ENCODE measurements around the gene LYRM1. TPM values are rescaled to one million over a fixed set of nuclear protein-coding genes. Genes with fewer than 3 reads are reported as not detected.

The LYRM1 gene
- total and polyA plus RNA-seq, 2 experiments from 2014 or later = 18.7 to 24.8 TPM

GRCh38 chr16:20850981-20851380, 49.6 kb upstream of the LYRM1 start:
- no peaks in the 10 kb centered on the region for H3K36me3 ChIP-seq (ENCODE audit: insufficient read depth)
- Mint-ChIP-seq H3K9me3 (no peaks in the 10 kb centered on the region), H3K27me3 (ENCODE audit: insufficient read depth, low read depth, poor library complexity) (peaks cover 2% of the 10 kb centered on the region), H3K4me3 (no peak overlapping the region), H3K27ac (peak overlapping the region; percentile 6; the same call in 1 of the 2 replicates), H3K4me1 (peaks cover 7% of the 10 kb centered on the region), H3K36me3 (ENCODE audit: low read depth) (no peaks in the 10 kb centered on the region; the same call in 2 of the 3 replicates)
- no peaks in the 10 kb centered on the region for H4K20me1 ChIP-seq (replicated peaks; ENCODE audit: insufficient read depth)
- no peak for ATAC-seq
- no peaks in the 10 kb centered on the region for H3K27me3 ChIP-seq (ENCODE audit: insufficient read depth)
- H3K27ac ChIP-seq (ENCODE audit: low read depth) = peak overlapping the region; percentile 42
- H3F3A ChIP-seq (replicated peaks; ENCODE audit: low read depth) = no peaks in the 10 kb centered on the region
- no peak for DNase-seq (ENCODE audit: low spot score)
- no peak overlapping the region for H2AFZ ChIP-seq
- no peak overlapping the region for H3K4me3 ChIP-seq
- TF ChIP-seq ZNF331 (CRISPR knock-in tag; IDR thresholded peaks at IDR 0.05; ENCODE audit: low read depth) = no peak
- no peak for TF ChIP-seq JUNB (IDR thresholded peaks at IDR 0.05; ENCODE audit: unreplicated experiment)
- TF ChIP-seq EZH2phosphoT487 (IDR thresholded peaks at IDR 0.05; ENCODE audit: unreplicated experiment) = no peak
- no peak for TF ChIP-seq REST (IDR thresholded peaks at IDR 0.05; ENCODE audit: unreplicated experiment)
- TF ChIP-seq CTCF (conservative IDR thresholded peaks at IDR 0.05; ENCODE audit: low read depth in 2 of 2) = no peak
- TF ChIP-seq STAT1 (IDR thresholded peaks at IDR 0.05; ENCODE audit: unreplicated experiment) = no peak
- TF ChIP-seq ZNF114 (CRISPR knock-in tag; IDR thresholded peaks at IDR 0.05) = no peak
- no peak for TF ChIP-seq POLR2AphosphoS5 (IDR thresholded peaks at IDR 0.05; ENCODE audit: low read depth)
- no peak for TF ChIP-seq NANOG (IDR thresholded peaks at IDR 0.05; ENCODE audit: borderline replicate concordance)
- no peak for TF ChIP-seq CREB1 (CRISPR knock-in tag; IDR thresholded peaks at IDR 0.05; ENCODE audit: low read depth)
- no peak for TF ChIP-seq EZH2 (IDR thresholded peaks at IDR 0.05; ENCODE audit: low read depth, unreplicated experiment)
- 0 out of 2 replicates have a peak, but pooled peaks cover 8% of the 10 kb centered on the region for H3K79me2 ChIP-seq (replicated peaks; ENCODE audit: insufficient read depth)
- peaks cover 4% of the 10 kb centered on the region for H3K4me1 ChIP-seq (ENCODE audit: insufficient read depth)
- H3K4me2 ChIP-seq = no peak overlapping the region
- no peaks in the 10 kb centered on the region for H3K9me2 ChIP-seq (ENCODE audit: insufficient read depth)

GRCh38 chr16:20851601-20852000, 49.0 kb upstream of the LYRM1 start:
- no peaks in the 10 kb centered on the region for H3K36me3 ChIP-seq (ENCODE audit: insufficient read depth)
- H3K4me2 ChIP-seq = no peak overlapping the region
- H3K79me2 ChIP-seq (replicated peaks; ENCODE audit: insufficient read depth) = 0 out of 2 replicates have a peak, but pooled peaks cover 8% of the 10 kb centered on the region
- no peaks in the 10 kb centered on the region for H3K9me3 Mint-ChIP-seq
- no peaks in the 10 kb centered on the region for H3K27me3 ChIP-seq (ENCODE audit: insufficient read depth)
- H3K27ac Mint-ChIP-seq = no peak overlapping the region
- no peak overlapping the region for H3K4me3 Mint-ChIP-seq
- H3F3A ChIP-seq (replicated peaks; ENCODE audit: low read depth) = no peaks in the 10 kb centered on the region
- ATAC-seq = no peak
- peaks cover 2% of the 10 kb centered on the region for H3K27me3 Mint-ChIP-seq (ENCODE audit: insufficient read depth, low read depth, poor library complexity)
- no peak for DNase-seq (ENCODE audit: low spot score)
- H3K36me3 Mint-ChIP-seq (ENCODE audit: low read depth) = peaks cover 3% of the 10 kb centered on the region; the same call in 2 of the 3 replicates
- H3K4me1 Mint-ChIP-seq = peaks cover 7% of the 10 kb centered on the region
- H4K20me1 ChIP-seq (replicated peaks; ENCODE audit: insufficient read depth) = no peaks in the 10 kb centered on the region
- peaks cover 4% of the 10 kb centered on the region for H3K4me1 ChIP-seq (ENCODE audit: insufficient read depth)
- H3K9me2 ChIP-seq (ENCODE audit: insufficient read depth) = no peaks in the 10 kb centered on the region
- peak overlapping the region; percentile 42; the same call in 1 of the 2 replicates for H3K27ac ChIP-seq (ENCODE audit: low read depth)
- H2AFZ ChIP-seq = no peak overlapping the region
- H3K4me3 ChIP-seq = no peak overlapping the region
- TF ChIP-seq JUNB (IDR thresholded peaks at IDR 0.05; ENCODE audit: unreplicated experiment) (no peak), ZNF114 (CRISPR knock-in tag; IDR thresholded peaks at IDR 0.05) (no peak), REST (IDR thresholded peaks at IDR 0.05; ENCODE audit: unreplicated experiment) (no peak), EZH2 (IDR thresholded peaks at IDR 0.05; ENCODE audit: low read depth, unreplicated experiment) (no peak)
